Mesenteric fat pad (tissue), 1 donor: Measurements from ENCODE around the gene KCNE4. TPM values are rescaled to one million over a fixed set of nuclear protein-coding genes. Genes with fewer than 3 reads are reported as not detected.

ENCODE experiments used
- DNase-seq: peaks from one replicate; pipeline ENCODE4 v3.0.0-alpha.2; 2020; ENCODE audit warnings: low spot score
- long read RNA-seq: library from polyadenylated mRNA; unstranded; transcript quantifications from one replicate; pipeline ENCODE4 v2.0.0, GENCODE V29; 2020
- total RNA-seq: library from RNA; stranded (reverse); fragmentation: NEBNext Ultra II Directional; extraction: Animal tissue kit (Norgen Biotek cat#: 25700); gene quantifications from one replicate; pipeline ENCODE4 v1.2.1, GENCODE V29; 2021
- donor health status: DM: yes; HTN: yes; CAD: no.

The KCNE4 gene, protein sequence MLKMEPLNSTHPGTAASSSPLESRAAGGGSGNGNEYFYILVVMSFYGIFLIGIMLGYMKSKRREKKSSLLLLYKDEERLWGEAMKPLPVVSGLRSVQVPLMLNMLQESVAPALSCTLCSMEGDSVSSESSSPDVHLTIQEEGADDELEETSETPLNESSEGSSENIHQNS
- 15.0 TPM for total RNA-seq
- long read RNA-seq, transcript KCNE4-201 (2 exons, 3,291 nt): major isoform, 8 of 9 reads
- long read RNA-seq, partial matches to known transcripts: 1 of 9 reads
- long read RNA-seq, other reads (novel, unspliced or antisense): 0 of 9 reads

DNA sequence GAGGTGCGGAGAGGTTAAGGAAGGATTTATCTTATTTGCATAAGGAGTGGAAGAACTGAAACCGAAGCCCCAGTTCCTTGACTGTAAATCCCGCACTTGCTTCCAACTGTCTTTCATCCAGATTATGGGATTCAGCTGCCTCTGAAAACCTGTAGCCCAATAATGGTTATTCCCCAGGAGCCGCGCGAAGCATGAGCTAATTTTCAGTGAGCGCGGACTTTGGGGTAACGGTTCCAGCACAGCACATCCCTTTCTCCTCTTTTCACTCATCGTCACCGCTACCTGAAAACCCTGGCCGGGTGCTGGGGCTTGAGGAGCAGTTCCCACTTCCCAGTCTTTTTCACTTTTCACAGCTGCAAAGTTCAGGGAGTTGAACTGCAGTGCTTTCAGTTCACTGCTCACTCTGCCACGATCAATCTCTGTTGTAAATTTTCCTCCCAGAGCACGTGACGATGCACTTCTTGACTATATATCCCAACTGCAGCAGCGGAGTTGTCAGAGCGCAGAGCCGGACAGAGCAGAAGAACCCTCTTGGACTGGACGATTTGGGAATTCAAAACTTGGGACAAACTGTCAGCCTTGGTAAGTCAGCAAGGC lies at the start of gene KCNE4:
Gene KCNE4, plus strand, starts transcription at position 498 of the 597 bp plus-strand sequence. CDS start 641 bp downstream, outside the sequence.
- DNase-seq: no peak

DNA sequence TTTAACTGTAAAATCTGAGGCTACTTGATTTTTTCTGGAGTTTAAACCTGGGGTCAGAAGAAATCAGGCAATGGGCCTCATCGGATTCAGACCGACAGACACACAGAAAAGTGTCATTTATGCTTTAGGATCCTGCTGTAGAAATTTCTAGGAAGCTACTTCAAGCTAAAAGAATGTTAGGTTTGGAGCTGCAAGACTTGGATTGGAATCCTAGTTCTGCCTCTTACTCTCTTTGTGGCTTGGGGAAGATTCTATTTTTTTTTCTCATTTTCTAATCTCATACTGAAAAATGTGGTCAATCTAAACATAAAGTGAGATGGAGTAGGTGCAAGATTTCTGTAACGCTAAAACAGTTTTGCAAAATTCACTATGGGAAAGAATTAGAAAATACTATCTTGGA lies 48.8 kb upstream of the KCNE4 start:
- DNase-seq: no peak

DNA sequence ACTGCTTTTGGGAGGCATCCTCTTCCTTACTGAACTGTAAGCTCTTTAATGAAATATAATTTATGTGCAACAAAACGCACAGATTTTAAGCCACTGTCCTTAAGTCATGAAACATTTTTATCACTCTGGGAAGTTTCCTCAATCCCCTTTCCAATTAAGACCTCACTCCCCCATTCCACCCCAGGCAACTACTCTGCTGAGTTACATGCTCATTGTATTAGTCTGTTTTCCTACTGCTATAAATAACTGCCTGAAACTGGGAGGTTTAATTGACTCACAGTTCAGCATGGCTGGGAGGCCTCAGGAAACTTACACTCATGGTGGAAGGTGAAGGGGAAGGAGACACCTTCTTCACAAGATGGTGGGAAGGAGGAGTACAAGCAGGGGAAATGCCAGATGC lies 46.5 kb upstream of the KCNE4 start:
- DNase-seq: no peak

DNA sequence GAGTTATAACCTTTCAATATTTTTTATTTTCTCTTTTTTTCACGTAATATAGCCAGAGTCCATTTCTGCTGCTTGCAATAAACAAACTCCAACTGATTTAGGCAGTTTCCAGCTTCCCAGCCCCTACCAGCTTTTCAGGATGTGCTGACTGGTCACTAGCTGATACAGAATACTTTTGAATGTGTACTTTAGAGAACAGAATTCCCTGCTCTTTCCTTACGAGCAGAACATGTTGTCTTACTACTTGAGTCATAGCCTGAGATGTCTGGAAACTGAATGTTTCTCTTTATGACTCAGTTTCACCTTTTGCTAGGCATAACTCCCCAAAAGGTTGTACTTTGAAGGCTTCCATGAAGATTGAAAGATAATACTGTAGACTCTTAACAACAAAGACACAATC lies 44.5 kb upstream of the KCNE4 start:
- DNase-seq: no peak

DNA sequence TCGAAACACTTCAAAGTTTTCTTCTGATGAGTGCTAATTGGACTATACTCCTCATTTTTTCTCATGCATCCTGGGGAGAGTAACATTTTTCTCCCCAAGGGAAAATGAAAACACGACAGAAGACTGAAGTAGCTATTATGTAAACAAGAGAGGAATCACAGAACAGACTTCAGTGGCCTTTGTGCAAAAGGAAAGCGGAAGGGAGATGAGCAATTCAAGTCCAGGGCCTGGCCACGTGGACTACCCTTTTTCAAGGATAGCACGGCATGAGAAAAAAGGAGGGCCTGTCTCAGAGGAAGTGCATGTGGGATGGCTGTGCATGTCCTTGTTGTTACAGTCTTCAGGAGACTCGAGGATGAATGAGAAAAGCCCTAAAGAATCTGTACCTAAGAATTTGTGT lies 43.8 kb upstream of the KCNE4 start:
- no peak for DNase-seq

DNA sequence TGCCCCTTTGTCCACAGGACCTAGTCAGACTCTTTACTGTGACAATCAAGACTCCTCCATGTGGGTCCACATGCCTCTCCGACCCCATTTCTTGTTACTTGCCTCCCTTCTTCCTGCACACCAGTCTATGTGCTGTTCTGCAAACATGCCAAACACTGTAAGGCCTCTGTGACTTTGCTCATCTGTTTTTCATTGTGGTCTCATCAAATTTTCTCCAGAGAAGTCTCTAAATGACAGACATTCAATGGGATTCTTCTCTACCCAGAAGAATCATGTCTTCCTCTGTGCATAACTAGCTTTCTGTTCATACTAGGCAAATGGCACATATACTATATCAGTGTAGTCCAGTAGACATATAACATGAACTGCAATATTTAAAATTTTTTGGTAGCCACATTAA lies 43.0 kb upstream of the KCNE4 start:
- no peak for DNase-seq

DNA sequence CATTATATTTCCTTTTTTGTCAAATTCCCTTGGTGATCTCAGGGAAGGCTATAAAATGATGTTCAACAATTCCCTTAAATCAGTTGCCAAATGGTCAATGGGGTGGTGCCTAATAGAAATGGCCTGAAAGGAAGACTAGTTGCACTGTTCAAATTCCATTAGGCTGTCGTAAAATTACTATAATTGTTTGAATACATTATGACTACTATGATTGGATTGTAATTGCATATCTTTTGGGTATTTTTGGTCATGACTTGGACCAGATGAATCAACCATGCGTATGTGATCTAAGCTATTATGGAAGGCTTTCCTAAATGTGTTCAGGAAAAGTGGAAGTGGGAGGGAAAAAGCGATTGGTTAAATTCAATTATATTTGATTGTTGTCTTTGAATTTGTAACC lies 41.3 kb upstream of the KCNE4 start:
- DNase-seq: no peak

DNA sequence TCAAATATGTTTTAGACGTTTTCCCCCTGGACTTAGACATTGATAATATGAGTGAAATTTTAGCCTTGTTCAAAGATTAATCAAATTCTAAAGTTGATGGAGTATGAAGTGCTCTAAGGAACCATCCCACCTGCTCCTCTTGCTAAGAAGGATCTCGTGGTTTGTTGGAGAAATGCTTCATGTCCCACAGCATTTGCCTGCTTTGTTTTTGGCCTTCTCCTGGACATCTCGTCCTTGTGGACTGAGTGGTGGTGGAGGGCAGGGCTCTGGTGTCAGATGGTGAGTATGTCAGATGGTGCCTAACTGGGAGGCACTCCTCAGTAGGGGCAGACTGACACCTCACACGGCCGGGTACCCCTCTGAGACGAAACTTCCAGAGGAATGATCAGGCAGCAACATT lies 39.7 kb upstream of the KCNE4 start:
- no peak for DNase-seq

DNA sequence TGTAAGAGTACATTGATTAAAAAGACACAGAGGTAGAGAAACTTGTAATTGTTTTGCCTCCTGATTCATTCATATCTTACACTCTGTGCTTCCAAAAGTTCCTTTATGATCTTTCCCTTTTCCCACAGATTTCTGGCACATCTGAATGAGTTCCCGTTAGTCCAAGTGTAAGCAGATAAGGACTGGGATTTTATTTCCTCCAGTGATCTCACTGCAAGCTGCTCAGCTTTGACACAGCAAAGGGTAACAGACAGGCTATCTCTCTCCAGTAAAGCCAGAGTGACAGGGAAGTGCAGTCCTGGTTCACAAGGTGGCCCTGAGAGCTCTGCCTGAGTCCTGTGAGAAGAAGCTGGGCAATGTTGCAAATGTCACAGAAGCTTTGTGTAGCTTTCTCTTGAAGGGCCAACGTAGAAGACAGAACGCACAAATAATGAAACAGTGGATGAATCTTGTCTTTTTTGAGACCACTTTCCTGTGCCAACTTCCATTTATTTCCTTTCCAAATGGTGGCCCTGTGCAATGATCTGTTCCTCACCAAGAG lies 32.5 kb upstream of the KCNE4 start:
- no peak for DNase-seq

DNA sequence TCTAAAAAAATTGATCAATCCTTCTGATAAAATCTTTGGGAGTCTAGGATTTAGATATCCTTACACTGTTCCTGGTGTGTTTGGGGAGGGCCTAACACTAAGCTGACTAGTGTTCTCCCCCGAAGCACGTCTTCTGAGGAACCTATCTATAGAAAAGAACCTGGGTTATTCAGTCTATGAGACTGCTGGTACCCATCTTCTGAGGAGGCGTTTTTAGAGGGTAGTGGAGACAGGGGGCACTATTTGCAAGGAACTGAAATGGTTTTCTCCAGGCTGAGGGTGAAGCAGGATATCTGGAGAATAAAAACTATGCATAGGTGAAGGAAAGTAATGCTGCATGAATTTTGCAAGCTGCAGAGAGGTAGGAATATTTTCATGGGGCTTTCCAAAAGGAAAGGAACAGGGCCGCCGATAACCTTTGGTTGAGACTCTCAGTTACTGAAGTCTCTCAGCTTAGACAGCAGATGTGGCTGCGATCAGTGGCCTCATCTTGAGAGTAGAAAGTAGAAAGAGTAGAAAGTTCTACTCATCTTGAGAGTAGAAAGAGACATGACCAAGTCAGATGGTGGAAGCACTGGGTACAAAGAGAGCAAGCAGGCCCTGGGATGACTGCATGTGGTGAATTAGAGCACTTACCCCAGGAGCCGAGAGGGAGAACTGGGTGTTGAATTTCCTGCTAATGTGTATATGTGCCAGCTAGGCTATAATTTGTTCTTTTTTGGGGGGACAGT lies 31.8 kb upstream of the KCNE4 start:
- DNase-seq: no peak

DNA sequence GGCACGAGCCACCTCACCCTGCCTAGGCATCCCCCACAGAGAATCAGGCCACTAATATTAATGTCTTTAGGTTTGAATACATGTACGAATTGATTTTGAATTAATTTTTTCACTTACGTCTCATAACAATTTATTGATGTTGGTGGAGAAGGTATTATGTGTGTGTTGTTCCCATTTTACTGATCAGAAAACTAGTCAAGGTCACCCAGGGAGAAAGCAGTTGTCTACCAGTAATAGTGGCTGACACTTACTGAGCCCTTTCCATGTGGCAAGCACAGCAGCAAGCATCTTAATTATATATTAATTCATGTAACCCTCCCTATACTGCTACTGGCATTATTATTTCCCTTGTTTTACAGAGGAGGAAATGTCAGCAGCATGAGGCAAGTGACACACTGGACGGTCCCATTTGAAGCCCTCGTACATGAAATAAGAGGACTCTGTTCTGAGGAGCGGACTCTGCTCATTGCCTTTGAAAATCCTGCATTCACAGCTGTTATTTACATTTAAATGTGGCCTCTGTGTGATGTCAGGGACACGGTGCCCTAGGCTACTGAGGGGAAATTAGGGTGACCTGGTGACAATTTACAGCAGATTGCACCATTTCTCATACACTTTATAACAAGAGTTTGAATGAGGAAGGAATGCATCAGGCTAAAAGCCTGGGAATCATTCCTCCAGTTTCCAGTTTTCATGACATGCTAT lies 30.9 kb upstream of the KCNE4 start:
- no peak for DNase-seq

DNA sequence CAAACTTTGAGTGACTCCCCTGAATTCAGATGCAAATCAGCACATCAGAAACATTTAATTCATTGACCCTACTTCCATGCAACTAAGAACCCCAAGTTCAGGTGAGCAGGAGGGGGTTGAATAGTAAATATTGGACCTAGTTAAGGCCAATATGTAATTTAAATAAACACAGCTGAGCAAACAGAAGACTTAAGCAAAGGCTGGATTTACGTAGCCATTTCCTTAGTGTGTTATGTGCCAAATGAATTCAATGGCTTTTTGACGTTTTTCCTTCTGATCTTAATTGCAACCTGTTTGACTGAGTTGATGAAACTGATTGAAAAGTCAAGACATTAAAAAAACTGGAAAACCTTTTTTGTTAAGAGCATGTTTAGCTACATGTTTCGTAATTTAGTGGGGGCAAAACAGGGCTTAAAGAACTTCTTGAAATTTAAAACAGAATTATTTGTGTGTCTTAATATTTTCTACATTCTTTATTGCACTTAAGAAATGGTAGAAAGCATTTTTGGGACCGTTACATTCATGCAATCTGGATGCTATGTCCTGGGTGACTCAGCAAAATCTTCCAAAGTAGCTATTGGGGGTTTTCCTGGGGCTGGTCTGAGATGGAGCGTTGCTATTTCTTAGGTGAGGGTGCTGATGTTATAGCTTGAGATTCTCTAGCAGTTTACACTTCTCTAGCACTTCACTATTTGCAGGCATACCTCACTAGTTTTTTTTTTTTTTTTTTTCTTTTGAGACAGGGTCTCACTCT lies 25.5 kb upstream of the KCNE4 start:
- DNase-seq: no peak

DNA sequence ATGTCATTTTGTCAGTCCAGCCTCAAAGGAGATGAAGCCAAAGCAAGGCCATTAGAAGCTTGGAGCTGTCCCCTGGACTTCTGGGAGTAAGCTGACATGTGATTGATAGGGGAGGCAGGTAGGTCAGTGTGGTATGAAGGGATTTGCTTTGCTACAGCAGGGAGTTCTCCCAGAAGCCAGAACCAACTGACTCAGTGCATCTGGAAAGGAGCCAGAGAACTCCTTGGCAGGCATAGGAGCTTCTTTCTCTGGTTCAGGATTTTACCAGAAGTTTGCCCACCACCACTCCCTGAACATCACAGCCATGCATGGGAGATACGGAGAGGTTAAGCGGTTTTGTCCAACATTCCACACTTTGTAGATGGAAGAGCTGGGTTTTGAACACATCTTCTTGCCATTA lies 24.5 kb upstream of the KCNE4 start:
- no peak for DNase-seq

DNA sequence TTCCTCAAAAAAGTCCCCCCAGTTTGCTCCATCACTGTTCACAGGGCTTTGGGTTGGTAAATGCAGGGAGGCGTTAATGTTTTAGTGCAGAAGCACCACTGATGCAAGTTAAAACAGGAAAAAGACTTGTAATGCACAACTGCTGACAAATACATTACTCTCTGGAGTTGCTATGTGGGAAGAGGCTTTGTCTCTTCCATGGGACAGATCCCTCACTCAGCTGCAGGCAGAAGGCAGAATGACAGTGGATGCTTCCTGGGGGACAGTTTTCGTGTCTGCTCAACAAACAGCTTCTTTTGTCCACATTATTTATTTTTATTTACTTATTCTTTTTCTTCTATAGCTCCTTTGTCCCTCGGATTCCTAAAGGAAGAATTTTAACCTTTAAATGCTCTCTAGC lies 22.7 kb upstream of the KCNE4 start:
- no peak for DNase-seq

DNA sequence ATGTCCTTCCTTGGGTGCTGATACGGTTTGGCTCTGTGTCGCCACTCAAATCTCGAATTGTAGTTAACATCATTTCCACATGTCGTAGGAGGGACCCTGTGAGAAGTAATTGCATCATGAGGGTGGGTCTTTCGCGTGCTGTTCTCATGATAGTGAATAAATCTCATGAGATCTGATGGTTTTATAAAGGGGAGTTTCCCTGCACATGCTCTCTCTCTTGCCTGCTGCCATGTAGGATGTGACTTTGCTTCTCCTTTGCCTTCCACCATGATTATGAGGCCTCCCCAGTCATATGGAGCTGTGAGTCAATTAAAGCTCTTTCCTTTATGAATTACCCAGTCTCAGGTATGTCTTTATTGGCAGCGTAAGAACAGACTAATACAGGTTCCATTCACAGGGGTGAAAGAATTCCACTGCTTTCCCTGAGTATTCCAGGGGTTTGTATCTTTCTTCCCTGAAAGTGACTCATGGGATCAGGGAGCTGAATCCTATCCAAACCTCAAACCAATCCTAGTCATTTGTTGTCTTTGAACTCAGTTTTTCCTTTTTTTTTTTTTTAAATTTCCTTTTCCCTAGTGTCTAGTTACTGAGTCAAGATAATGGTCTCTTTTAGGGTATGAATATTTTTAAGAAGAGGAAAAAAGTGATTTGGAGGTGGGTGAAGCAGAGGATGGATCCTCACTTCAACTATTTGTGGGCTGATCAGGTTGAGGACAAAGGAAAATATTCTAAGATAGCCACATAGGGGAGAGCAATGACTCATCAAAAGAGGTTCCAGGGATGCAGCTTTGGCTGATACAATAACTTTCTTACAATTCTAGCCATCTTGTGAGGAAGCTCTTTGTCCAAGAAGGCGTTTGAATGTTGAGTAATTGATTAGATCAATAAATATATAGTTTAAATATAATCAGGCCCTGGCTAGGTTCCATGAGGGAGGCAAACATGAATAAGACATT lies 19.5 kb upstream of the KCNE4 start:
- DNase-seq: no peak

DNA sequence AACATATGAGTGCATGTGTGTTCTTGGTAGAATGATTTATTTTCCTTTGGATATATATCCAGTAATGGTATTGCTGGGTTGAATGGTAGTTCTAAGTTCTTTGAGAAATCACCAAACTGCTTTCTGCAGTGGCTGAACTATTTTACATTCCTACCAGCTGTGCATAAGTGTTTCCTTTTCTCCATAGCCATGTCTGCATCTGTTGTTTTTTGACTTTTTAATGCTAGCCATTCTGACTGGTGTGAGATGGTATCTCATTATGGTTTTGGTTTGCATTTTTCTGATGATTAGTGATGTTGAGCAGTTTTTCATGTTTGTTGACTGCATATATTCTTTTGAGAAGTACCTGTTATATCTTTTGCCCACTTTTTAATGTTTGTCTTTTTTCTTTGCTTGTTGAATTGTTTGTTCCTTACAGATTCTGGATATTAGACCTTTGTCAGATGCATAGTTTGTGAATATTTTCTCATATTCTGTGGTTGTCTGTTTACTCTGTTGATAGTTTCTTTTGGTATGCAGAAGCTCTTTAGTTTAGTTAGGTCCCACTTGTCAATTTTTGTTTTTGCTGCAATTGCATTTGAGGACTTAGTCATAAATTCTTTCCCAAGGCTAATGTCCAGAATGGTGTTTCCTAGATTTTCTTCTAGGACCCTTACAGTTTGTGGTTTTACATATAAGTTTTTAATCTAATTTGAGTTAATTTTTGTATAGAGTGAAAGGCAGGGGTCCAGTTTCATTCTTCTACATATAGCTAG lies 17.6 kb upstream of the KCNE4 start:
- DNase-seq: no peak

DNA sequence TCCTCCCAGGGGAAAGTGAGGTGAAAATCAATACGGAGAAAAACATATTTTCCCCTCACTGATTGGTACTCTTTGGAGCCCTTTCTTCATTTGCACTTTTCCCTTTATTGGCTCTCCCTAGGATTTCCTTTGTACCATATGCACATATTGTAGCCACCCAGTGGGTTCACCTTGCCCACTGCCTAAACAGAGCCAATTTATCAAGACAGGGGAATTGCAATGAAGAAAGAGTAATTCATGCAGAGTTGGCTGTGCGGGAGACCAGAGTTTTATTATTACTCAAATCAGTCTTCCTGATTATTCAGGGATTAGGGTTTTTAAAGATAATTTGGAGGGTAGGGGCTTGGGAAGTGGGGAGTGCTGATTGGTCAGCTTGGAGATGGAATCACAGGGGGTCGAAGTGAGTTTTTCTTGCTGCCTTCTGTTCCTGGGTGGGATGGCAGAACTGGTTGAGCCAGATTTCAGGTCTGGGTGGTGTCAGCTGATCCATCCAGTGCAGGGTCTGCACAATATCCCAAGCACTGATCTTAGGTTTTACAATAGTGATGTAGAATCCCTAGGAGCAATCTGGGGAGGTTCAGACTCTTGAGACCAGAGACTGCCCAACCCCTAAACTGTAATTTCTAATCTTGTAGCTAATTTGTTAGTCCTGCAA lies 15.1 kb upstream of the KCNE4 start:
- no peak for DNase-seq

DNA sequence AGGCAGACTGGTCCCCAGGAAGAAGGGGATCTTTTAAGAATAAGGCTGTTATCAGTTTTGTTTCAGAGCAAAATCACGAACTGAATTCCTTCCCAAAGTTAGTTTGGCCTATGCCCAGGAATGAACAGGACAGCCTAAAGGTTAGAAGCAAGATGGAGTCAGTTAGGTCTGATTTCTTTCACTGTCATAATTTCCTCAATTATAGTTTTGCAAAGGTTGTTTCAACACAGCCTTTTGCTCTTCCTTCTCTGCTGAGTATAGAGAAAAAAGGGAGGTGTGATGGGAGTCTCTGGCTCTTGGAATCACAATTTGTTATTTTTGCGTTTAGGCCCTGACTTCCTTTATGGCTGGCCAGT lies 14.6 kb upstream of the KCNE4 start:
- no peak for DNase-seq

DNA sequence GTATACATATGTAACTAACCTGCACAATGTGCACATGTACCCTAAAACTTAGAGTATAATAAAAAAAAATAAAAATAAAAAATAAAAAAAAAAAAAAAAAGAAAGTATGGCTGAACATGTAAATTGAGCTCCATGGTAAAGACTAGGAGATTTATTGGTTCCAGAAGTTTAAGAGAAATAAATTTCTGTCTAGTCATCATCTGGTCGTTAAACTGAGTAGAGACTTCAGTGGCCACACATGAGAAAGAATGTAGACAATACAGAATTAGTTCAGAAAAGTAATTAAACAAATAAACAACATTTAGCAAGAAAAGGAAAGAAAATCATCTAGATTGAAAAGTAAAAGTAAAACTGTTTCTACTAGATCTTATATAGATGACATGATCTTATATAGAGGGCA lies 12.4 kb upstream of the KCNE4 start:
- DNase-seq: no peak
